NCI-H2196 treated with DMSO at 0.1 percent for 48 hours (cell line): ENCODE results near the gene SHISAL2A.

ENCODE experiments used
- DNase-seq: peaks from one replicate; lab custom pipeline; 2025; ENCODE audit not compliant: unreplicated experiment; lab: John Stamatoyannopoulos, UW

The SHISAL2A gene

GRCh38 chr1:52632732-52633290, at the start of gene SHISAL2A:
SHISAL2A (plus strand) TSS chr1:52633168; CDS start chr1:52633494, 326 bp downstream.
- DNase-seq: no peak

- no peak for DNase-seq
Measured at GRCh38 chr1:52585474-52585873, 47.5 kb upstream of the SHISAL2A start.

- DNase-seq: no peak
Measured at GRCh38 chr1:52588027-52588426, 44.9 kb upstream of the SHISAL2A start.

DNA sequence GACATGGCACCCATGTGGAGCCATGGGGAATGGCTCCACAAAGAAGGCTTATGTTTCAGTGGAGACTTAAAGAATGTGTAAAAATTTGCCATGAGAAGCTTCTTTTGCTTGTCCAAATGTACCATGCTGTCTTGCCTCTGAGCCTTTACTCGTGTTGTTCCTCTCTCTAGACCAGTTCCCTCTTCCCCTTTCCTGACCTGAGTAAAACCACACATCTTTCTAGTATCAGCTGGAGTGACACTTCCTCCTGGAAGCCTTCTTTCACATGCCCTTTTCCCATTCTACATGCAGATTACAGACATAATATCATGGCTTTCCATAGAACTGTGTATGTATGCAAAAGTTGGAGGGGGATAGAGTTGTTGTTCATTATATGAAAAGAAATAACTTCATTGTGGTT, 44.4 kb upstream of the SHISAL2A start:
- DNase-seq: no peak

DNA sequence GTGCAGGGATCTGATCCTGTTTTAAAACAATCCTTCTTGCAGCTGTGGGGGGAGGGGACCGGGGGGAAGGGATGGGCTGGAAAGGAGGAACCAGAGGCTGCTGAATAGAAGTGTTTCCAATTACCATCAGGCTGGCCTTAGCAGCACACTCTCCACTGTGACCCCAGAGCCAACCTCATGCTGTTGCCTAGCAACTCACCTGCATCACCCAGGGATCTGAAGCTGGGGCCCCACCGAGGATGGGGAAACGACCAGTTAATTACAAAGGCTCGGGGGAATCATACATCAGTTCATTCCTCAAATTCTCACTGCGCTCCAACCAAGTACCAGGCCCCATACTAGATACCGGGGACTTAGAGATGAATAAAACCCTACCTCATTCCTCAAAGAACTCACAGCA, 42.7 kb upstream of the SHISAL2A start:
- no peak for DNase-seq

DNA sequence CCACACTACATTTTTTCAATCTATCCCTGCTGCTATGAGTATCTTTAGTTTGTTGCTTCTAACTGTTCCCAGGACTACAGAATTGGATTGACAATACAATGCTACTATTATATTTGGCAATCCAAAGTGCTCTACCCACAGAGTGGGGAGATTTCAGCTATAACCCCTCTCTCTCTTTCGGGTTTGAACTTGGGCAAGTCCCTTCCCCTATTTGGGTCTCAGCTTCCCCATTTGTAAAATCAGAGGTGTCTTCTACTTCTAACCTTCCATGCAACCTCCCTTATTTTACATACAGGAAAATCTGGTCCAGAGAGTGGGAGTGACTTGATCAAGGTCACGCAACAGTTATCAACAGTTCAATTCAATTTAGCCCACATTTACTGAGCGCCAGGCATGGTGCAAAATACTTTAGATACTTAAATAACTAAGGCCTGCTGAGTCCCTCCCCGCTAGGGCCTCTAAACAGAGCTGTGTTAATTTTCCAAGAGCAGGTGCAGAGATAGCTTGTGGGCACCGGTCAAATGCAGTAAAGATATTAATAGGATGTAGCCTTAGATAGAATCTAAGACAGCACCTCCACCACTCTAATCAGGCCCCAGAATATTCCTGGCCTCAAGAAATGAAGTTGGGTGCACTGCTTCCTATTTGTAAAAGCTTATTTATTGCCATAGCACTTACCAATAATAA, 40.2 kb upstream of the SHISAL2A start:
- no peak for DNase-seq

DNA sequence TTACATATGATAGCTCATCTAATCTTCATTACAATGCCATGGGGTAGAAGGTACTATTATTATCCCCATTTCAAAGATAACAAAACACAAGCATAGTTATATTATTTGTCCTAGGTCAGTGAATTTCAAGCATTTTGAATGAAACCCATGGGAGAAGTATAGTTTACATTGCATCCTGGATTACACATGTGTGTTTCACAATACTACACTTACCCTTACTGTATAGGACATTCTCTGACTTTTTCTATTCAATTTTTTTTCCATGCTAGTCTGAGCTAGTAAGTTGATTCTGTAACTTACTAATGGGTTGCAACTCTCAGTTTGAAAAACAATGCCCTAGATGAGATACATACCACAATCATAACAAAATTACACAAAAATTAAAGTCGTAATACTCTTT, 39.5 kb upstream of the SHISAL2A start:
- DNase-seq: no peak

DNA sequence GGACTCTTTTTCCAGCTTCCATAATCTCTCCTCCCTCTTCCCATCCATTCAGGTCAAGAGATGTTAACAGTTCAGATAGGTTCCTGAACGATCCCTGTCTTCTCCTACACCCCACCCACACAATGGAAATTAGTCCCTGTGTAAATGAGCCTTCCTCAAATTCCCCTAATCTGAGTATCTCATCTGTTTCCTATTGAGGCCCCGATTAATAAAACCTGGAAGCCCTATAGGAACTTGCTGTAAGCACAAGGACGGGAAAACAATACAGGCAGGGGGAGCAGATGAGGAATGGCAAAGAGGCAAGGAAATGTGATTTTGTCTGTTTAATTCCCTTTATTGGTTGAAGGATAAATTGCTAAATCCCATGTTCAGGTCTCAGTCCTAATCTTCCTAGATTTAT, 37.9 kb upstream of the SHISAL2A start:
- DNase-seq: no peak

GRCh38 chr1:52597912-52598311, 35.1 kb upstream of the SHISAL2A start:
- no peak for DNase-seq

- DNase-seq: no peak
Measured at GRCh38 chr1:52598729-52599128, 34.2 kb upstream of the SHISAL2A start.

DNA sequence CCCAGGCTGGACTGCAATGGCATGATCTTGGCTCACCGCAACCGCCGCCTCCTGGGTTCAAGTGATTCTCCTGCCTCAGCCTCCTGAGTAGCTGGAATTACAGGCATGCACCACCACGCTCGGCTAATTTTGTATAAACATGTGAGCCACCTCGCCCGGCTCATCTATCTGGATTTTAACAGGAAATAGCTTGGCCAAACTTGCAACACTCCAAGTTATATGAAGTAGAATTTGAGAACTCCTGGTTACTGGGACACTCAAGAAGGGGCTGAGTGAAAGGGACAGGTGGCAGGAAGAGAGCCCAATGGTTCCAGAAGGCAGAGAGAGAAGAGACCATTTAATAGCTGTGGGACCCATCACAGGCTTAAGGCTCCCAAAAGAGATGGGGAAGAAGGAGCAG, 33.7 kb upstream of the SHISAL2A start:
- no peak for DNase-seq

DNA sequence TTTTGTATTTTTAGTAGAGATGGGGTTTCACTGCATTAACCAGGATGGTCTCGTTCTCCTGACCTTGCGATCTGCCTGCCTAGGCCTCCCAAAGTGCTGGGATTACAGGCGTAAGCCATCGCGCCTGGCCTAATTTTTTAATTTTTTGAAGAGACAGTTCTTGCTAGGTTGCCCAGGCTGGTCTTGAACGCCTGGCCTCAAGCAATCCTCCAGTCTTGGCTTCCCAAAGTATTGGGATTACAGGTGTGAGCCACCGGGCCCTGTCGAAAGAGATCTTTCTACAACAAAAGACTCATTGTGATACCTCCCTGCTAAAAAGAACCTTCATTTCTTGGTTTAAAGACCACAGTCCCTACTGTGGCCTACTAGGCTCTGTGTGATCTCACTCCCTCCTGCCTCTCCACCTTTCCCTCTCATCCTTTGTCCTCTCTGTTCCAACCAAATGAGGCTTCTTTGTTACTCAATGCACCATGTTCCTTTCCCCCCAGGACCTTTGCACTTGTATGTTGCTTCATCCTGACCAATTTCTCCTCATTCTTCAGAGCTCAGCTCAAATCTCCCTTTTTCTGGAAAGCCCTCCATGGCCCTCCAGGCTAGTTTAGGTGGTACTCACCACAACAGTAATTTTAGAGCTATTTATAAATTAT, 32.3 kb upstream of the SHISAL2A start:
- DNase-seq: no peak

GRCh38 chr1:52601519-52601918, 31.4 kb upstream of the SHISAL2A start:
- DNase-seq: no peak

DNA sequence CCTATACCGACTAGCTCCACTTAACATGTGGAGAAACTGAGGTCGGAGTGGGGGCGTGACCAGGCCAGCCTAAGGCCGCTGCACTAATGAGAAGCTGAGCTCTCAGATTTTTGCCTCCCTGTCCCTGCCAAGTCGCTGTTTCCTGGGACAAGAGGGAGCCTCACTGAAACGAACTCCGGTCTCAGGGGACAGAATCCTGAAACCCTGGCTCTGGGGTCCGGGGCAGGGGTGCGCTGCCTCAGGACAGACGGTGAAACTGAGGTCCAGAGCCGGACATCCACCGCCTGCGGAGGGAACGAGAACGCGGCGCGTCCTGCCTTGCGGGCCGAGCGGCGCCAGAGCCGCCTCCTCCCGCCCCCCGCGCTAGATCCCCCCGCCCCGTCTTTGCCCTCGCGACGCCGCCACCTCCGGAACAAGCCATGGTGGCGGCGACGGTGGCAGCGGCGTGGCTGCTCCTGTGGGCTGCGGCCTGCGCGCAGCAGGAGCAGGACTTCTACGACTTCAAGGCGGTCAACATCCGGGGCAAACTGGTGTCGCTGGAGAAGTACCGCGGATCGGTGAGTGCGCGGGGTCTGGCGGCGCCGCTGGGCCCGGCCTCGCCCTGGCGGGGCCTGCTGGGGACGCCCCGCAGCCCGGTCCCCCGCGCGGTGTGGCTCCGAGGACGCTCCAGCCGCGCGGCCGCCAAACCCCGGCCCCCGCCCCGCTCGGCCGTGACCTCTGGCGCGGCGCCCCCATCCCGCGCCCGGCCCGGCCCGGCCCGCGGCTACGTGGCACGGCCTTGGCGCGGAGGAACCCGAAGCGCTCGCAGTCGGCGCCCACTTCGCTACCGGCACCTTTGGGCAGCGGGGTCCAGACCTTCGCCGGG, 30.7 kb upstream of the SHISAL2A start, which contains the start of gene GPX7:
Gene GPX7, plus strand, starts transcription at position 381 of the 865 bp plus-strand sequence. Its CDS starts 39 bp downstream, at position 420.
- no peak for DNase-seq

- DNase-seq: no peak
Measured at GRCh38 chr1:52602856-52603600, 29.9 kb upstream of the SHISAL2A start.

DNA sequence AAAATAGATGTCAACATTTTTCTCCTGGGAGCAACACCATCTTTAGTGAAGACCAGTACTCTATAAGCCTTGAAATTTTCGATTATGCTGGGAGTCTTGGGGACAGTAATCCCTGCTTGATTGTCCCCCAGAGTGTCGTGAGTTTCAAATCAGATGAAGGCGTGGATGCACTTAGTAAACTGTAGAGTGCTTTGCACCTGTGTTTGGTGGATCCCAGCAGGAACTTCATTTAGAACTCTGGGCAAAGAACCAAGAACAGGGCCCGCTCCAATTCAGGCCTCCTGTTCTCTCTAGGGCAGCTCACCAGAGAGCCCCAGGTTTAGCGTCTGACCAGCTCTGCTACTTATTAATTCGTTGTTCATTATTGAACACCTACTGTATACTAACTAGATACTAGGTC, 29.3 kb upstream of the SHISAL2A start:
- DNase-seq: no peak

DNA sequence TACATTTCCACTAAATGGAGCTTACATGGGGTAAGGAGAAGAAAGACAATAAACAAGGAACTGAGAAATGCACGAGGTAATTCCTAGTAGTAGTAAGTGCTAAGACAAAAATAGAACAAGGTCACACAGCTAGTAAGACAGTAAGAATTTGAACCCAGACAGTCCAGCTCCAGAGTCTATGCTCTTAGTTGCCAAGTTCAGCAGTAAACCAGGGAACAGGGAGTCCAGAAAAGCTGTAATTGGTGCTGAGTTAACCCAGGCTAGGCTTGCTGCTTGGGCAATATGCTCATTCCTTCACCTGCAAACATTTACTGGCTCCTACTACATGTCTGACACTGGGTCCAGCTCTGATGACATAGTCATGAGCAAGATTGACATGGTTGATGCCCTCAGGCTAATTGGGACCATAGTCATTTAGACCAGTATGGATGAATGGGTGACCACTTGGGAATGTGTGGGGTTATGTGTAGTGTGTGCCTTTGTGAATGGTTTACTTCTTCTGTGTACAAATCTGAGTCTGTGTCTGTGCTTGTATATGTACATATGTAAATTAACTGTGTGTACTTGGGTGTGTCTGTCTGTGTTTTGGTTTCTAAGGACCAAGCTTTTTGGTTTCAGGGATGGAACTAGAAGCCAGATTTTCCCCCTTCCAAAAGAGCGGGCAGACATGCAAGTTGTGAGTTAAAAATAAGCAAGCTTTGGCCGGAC, 28.8 kb upstream of the SHISAL2A start:
- no peak for DNase-seq

DNA sequence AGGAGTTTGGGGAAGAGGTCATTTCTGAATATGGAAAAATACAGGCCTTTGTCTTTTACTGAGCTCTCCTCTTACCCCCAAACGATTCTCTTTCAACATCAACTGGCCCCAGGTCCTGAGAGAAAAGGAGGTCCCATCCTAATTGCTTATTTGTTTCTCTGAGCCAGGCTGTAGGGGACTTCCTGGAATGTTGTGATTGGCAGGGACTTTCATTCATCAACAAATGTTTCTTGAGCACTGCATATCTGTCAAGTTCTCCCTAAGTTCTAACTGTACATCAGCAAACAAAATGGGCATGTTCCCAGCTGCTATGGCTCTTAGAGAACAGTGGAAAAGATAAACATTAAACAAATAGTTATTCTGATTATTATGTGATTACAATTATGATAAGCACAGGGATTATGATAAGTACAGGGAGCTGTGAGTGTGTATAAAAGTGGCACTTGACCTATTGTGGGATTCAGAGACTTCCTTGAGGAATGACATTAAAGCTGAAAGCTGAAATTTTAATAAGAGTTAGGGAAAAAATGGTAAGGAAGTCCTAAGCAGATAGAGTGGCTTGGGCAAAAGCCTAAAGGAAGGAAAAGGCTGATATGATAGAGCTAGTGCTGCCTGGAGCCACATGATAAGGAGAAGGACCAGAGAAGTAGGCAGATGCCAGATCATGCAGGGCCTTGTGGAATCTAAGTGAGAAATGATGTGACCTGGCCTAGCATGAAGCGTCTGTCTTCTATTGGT, 19.2 kb upstream of the SHISAL2A start:
- DNase-seq: no peak

DNA sequence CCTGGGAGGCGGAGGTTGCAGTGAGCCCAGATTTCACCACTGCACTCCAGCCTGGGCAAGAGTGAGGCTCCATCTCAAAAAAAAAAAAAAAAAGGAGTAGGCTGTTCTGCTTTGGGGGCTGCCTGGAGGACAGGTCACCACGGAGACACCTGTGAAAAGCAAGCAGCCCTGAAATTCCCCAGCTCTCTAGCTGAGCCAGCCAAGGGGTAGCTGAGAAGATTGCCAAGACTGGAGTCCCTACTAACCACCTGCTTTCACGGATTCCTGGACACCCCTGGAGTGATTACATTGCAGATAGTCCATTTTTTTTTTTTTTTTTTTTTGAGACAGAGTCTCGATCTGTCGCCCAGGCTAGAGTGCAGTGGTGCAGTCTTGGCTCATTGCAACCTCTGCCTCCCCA, 18.3 kb upstream of the SHISAL2A start:
- no peak for DNase-seq
